DOHH2 (cell line): ENCODE measurements around the gene ZSCAN22.

Experiments
- H3F3A ChIP-seq: fragments of 200-600 bp; sonication (generic), shearing (Covaris generic); 2 replicates; pipeline ENCODE4 v1.6.0; 2016; ENCODE audit warnings: antibody characterized with exemption, mild to moderate bottlenecking; ENCODE audit not compliant: control insufficient read depth, insufficient read depth
- H3K27ac ChIP-seq: fragments of 200-600 bp; sonication (generic); 2 replicates; pipeline ENCODE4 v1.5.1; 2014; ENCODE audit warnings: low read depth, mild to moderate bottlenecking, low read length, moderate library complexity
- H3K27me3 ChIP-seq: fragments of 200-600 bp; sonication (generic); 2 replicates; pipeline ENCODE4 v1.6.1; 2014; ENCODE audit warnings: mild to moderate bottlenecking, low read length, mixed read lengths; ENCODE audit not compliant: control insufficient read depth
- H3K36me3 ChIP-seq: fragments of 200-600 bp; sonication (generic); 2 replicates; pipeline ENCODE4 v1.6.1; 2014; ENCODE audit warnings: mild to moderate bottlenecking, low read length, moderate library complexity, mixed read lengths; ENCODE audit not compliant: control insufficient read depth
- H3K4me1 ChIP-seq: fragments of 200-600 bp; sonication (generic); 2 replicates; pipeline ENCODE4 v1.6.1; 2014; ENCODE audit warnings: mild to moderate bottlenecking, low read length, mixed read lengths; ENCODE audit not compliant: control insufficient read depth
- H3K4me2 ChIP-seq: fragments of 200-600 bp; sonication (generic); 2 replicates; pipeline ENCODE4 v1.6.0; 2014; ENCODE audit warnings: mild to moderate bottlenecking, low read length, moderate library complexity
- H3K4me3 ChIP-seq: fragments of 200-600 bp; sonication (generic); 2 replicates; pipeline ENCODE4 v1.5.1; 2014; ENCODE audit warnings: mild to moderate bottlenecking, low read length, mixed read lengths
- H3K79me2 ChIP-seq: fragments of 200-600 bp; sonication (generic); 2 replicates; pipeline ENCODE4 v1.6.1; 2014; ENCODE audit warnings: mild to moderate bottlenecking, low read length, mixed read lengths; ENCODE audit not compliant: control insufficient read depth
- H3K9me2 ChIP-seq: fragments of 200-600 bp; sonication (generic); replicated peaks from 2 replicates; pipeline ENCODE4 v1.6.1; 2014; ENCODE audit warnings: mild to moderate bottlenecking, low read length, mixed read lengths; ENCODE audit not compliant: control insufficient read depth
- H3K9me3 ChIP-seq: fragments of 200-600 bp; sonication (generic); 2 replicates; pipeline ENCODE4 v1.6.1; 2014; ENCODE audit warnings: antibody characterized with exemption, low read length, mixed read lengths; ENCODE audit not compliant: control insufficient read depth, insufficient read depth
- H4K20me1 ChIP-seq: fragments of 200-600 bp; sonication (generic); 2 replicates; pipeline ENCODE4 v1.6.0; 2014; ENCODE audit warnings: low read depth, mild to moderate bottlenecking, antibody characterized with exemption, low read length, moderate library complexity; ENCODE audit not compliant: control insufficient read depth, insufficient read depth
- EZH2phosphoT487 ChIP-seq: fragments of 200-600 bp; sonication (generic); IDR thresholded peaks from 2 replicates; pipeline ENCODE4 v1.6.1; 2017; ENCODE audit warnings: borderline replicate concordance, mild to moderate bottlenecking, antibody characterized with exemption, low read length, moderate library complexity, mixed read lengths
- TF ChIP-seq, protein P1 (sequence below): fragments of 200-600 bp; sonication (generic); IDR thresholded peaks from one replicate; pipeline ENCODE4 v1.5.1; 2014; ENCODE audit warnings: antibody characterized with exemption, mild to moderate bottlenecking, low read depth, low read length; ENCODE audit not compliant: poor library complexity, severe bottlenecking

ZSCAN22 gene

DNA sequence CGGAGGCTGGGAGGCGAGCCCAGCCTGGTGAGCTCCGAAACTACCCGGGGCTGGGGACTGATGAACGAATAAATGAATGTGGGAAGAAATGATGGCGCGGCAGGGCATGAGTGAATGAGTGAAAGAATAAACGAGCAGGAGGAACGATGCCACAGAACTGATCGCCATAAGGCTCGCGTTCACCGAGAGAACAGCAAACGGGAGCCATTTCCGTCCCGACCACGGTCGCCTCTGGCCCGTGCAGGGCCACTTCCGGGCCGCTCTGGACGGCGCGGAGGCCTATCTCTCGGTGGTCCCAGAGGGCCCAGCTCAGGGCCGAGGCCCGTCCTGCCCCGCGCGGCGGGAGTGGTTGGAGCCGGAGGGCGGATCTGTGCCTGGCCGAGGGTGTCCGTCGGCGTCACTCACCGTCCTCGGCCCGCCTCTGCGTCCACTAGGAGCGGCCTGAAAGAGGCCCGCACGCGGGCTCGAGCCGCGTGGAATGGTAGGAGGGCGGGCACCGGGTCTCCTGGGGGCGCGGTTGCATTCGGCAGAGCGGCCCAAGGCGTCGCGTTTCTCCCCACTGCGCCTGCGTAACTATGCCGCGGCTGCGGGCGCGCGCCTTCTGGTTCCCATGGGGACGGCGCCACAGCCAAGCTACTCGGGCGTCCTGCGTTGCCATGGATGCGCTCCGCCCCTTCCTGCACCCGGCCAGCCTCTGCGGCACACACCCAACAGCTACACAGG, 35.6 kb downstream of the ZSCAN22 start, which contains the start of gene ZNF497:
Gene ZNF497 (minus strand): TSS at position 480 of the 723 bp plus-strand sequence. CDS start 5,116 bp downstream, outside the sequence.
- Histone ChIP-seq H3K4me3 (peak within 1 kb of the TSS; percentile 99), H3K27ac (peak within 1 kb of the TSS; percentile 63), H3K4me1 (peaks cover 15% of the 10 kb centered on the region), H3K36me3 (peaks cover 3% of the 10 kb centered on the region; the same call in 1 of the 2 replicates), H3F3A (peaks cover 6% of the 10 kb centered on the region; the same call in 1 of the 2 replicates), H3K9me3 (no peaks in the 10 kb centered on the region), H3K9me2 (no peaks in the 10 kb centered on the region), H4K20me1 (no peaks in the 10 kb centered on the region), H3K4me2 (peak within 1 kb of the TSS; percentile 99), H3K27me3 (no peaks in the 10 kb centered on the region), H3K79me2 (peaks cover 10% of the 10 kb centered on the region)
- TF ChIP-seq, protein P1, sequence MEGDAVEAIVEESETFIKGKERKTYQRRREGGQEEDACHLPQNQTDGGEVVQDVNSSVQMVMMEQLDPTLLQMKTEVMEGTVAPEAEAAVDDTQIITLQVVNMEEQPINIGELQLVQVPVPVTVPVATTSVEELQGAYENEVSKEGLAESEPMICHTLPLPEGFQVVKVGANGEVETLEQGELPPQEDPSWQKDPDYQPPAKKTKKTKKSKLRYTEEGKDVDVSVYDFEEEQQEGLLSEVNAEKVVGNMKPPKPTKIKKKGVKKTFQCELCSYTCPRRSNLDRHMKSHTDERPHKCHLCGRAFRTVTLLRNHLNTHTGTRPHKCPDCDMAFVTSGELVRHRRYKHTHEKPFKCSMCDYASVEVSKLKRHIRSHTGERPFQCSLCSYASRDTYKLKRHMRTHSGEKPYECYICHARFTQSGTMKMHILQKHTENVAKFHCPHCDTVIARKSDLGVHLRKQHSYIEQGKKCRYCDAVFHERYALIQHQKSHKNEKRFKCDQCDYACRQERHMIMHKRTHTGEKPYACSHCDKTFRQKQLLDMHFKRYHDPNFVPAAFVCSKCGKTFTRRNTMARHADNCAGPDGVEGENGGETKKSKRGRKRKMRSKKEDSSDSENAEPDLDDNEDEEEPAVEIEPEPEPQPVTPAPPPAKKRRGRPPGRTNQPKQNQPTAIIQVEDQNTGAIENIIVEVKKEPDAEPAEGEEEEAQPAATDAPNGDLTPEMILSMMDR = no peak
- no peak; the same call in 1 of the 2 replicates for TF ChIP-seq EZH2phosphoT487

DNA sequence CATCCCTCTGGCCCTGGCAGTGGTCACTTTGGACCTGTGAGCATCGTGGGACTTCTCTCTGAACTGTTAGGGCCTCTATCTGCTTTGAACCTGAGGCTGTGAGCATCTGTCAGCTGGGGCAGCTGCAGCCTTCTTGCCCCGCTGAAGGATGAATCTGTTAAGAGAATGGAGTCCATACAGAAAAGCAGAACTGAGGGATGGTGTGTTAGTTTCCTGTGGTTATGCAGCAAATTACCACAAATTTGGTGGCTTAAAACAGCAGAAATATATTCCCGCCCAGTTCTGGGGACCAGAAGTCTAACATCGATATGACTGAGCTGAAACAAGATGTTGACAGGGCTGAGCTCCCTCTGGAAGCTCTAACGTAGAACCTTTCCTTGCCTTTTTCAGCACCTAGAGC, 37.4 kb downstream of the ZSCAN22 start:
- Histone ChIP-seq H3K9me2 (no peaks in the 10 kb centered on the region), H3K9me3 (no peaks in the 10 kb centered on the region), H3K4me1 (peaks cover 15% of the 10 kb centered on the region), H3K79me2 (peaks cover 10% of the 10 kb centered on the region), H4K20me1 (no peaks in the 10 kb centered on the region), H3K4me3 (no peak overlapping the region), H3K27ac (no peak overlapping the region), H3F3A (peaks cover 6% of the 10 kb centered on the region; the same call in 1 of the 2 replicates), H3K27me3 (no peaks in the 10 kb centered on the region), H3K36me3 (peaks cover 3% of the 10 kb centered on the region; the same call in 1 of the 2 replicates), H3K4me2 (no peak overlapping the region)
- TF ChIP-seq, protein P1 = no peak
- no peak for TF ChIP-seq EZH2phosphoT487

DNA sequence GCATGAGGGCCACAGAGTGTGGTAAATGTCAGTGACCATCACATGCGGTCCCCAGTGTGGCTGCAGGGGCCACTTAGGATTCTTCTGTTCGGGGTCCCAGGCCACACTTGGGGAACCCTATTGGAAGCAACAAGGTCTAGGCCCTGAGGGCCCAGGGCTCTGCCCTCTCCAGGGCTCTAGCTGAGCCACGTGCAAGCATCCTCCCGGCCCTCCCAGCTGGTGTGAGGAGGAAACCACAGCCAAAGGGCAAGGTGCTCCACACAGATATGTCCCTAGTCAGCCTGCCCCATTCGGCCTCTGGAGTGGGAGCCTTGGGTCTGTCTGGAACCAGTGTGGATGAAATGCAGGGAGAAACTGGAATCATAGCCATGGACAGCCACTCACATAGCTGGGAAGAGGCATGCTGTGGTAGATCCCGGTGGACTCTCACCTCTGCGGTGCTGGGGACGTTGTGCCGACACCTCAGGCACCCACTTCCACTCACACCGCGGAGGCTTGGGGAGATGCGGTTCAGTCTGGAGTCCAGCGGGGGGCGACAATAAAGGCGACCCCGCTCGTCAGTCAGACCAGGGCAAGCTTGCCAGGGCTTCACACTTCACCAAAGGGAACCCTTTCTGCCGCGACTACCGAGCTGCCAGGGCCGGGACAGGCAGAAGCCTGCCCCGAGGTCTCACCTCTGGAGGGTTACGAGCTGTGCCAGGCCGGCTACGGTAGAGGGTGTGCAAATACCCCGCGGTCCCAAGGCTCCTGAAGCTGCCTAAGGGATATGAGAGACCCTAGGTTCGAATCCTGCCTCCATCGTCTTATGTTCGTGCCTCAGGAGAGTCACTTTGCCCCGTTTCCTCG, 40.0 kb downstream of the ZSCAN22 start:
- H3K9me2 ChIP-seq = no peaks in the 10 kb centered on the region
- H3K9me3 ChIP-seq = no peaks in the 10 kb centered on the region
- TF ChIP-seq, protein P1 = peak; percentile 39
- no peak for TF ChIP-seq EZH2phosphoT487
- H3K27ac ChIP-seq = no peak overlapping the region
- H3K4me3 ChIP-seq = no peak overlapping the region
- H3F3A ChIP-seq = 0 out of 2 replicates have a peak, but pooled peaks cover 2% of the 10 kb centered on the region
- peaks cover 7% of the 10 kb centered on the region for H3K4me1 ChIP-seq
- H4K20me1 ChIP-seq = no peaks in the 10 kb centered on the region
- H3K36me3 ChIP-seq = peaks cover 3% of the 10 kb centered on the region; the same call in 1 of the 2 replicates
- peaks cover 4% of the 10 kb centered on the region for H3K79me2 ChIP-seq
- H3K4me2 ChIP-seq = no peak overlapping the region
- H3K27me3 ChIP-seq = no peaks in the 10 kb centered on the region
